Activated effector memory CD4-positive, alpha-beta T cell treated with Interleukin-2 at 50 U/mL for 16 hours (primary cell): Measurements from ENCODE around the gene HMHB1.

Source experiments
- DNase-seq: peaks from one replicate; pipeline ENCODE4 v3.0.0-alpha.2; 2020

Gene HMHB1

GRCh38 chr5:143812085-143812705 is at the start of gene HMHB1:
Gene HMHB1 (plus strand): TSS chr5:143812161.
- no peak for DNase-seq

DNA sequence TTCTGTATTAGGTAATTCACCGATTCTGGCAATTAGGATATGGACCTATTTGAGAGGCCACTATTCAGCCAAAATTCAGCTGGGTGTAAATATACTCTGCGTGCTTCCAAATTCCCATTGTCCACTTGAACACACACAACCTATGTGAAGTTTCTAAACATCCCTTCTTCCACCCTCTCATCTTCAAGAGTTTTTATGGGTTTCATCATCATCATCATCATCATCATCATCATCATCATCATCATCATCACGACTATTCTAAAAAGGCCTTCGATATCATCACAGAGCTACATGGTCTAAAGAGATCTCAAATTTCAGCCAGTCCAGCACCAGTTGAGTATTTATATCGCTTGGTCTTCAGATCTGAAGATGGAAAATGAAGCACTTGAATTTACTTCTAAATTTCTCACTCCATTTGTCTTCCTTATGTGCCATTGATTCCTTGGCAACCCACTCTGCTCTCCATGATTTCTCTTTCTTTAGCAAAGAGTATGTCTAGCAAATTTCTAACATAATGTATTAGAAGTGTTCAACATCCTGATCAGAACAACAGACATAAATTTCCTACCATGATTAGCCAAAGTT is 49.2 kb upstream of the HMHB1 start:
- no peak for DNase-seq

GRCh38 chr5:143767162-143767561 is 44.8 kb upstream of the HMHB1 start:
- no peak for DNase-seq

- no peak for DNase-seq
Measured at GRCh38 chr5:143769026-143769786, 42.8 kb upstream of the HMHB1 start.

- no peak for DNase-seq
Measured at GRCh38 chr5:143770450-143770849, 41.5 kb upstream of the HMHB1 start.

DNA sequence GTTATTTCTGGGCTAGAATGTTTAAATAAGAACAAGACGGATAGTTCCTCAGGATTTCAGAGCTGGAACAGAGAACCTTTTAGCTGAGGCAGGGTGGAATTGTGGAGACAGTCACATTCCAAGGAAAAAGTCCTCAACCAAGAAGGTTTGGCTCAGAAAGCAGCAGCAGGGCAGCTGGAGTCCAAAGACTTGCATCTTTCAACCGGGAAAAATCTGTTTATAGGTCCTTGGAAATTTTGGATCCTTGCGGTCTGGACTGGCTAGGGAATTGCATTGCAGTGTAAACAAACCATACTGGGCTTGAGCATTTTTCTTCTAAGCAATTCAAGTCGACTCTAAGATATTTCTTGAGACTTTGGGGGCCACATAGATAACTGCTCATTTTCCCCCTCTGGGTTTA is 40.8 kb upstream of the HMHB1 start:
- no peak for DNase-seq

DNA sequence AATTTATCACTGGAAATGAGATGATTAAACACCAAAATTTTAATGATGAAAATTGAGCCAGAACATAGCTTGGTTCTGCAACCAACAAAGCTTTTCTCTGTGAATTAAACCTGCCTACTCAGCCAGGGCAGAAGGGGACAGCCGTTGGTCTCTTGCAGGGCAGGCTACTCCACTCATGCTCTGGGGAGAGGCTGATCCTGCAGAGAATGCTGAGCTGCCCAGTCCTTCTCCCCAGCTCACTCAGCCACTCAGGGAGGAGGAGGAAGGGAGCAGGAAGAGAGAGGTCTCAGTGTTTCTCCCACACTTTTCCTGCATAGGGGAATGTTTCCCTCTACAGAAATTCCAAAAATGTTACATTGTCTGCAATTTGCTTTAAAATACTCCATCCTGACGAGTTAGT is 40.4 kb upstream of the HMHB1 start:
- no peak for DNase-seq

GRCh38 chr5:143772621-143773020 is 39.3 kb upstream of the HMHB1 start:
- no peak for DNase-seq

DNA sequence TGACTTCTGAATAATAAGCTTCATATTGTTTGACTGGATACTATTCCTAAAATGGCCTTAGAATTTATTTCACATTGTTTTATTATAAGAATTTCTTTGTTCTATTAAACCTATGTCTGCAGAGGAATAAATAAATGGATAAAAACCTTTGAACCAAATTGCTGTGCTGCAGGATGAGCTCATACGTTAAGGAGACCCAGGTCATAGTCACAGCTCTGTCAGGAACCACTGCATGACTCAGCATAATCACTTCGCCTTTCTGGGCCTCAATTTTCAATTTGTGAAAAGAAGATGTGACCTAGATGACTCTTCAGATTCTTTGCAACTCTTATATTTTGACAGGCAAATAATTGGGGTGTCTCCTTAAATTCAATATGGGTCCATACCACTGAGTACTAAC is 36.7 kb upstream of the HMHB1 start:
- no peak for DNase-seq

GRCh38 chr5:143776951-143777350 is 35.0 kb upstream of the HMHB1 start:
- DNase-seq, result no peak

GRCh38 chr5:143779506-143779905 is 32.5 kb upstream of the HMHB1 start:
- DNase-seq, result no peak

- no peak for DNase-seq
Measured at GRCh38 chr5:143781993-143782520, 29.9 kb upstream of the HMHB1 start.

- DNase-seq, result no peak
Measured at GRCh38 chr5:143782588-143783386, 29.2 kb upstream of the HMHB1 start.

DNA sequence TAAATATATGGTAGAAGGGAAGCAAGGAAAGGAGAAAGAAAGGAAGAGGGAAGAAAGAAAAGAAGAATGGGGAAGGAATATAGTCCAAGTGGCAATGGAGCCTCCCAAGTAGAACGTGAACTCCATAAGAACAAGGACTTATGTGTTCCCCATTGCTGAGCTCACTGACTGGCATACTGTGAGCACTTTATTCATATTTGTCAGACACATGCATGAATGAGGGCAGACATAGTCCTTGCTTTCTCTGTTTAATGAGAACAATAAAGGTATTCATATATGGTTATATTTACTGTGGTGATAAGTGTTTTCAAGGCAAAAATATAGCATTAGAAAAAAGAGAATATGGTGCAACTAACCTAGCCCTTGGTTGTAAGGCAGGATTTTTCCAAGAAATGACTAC is 23.6 kb upstream of the HMHB1 start:
- DNase-seq, result no peak

GRCh38 chr5:143790457-143791112 is 21.4 kb upstream of the HMHB1 start:
- no peak for DNase-seq

- no peak for DNase-seq
Measured at GRCh38 chr5:143791848-143792731, 19.9 kb upstream of the HMHB1 start.

- no peak for DNase-seq
Measured at GRCh38 chr5:143793249-143793648, 18.7 kb upstream of the HMHB1 start.

- no peak for DNase-seq
Measured at GRCh38 chr5:143796125-143796524, 15.8 kb upstream of the HMHB1 start.

DNA sequence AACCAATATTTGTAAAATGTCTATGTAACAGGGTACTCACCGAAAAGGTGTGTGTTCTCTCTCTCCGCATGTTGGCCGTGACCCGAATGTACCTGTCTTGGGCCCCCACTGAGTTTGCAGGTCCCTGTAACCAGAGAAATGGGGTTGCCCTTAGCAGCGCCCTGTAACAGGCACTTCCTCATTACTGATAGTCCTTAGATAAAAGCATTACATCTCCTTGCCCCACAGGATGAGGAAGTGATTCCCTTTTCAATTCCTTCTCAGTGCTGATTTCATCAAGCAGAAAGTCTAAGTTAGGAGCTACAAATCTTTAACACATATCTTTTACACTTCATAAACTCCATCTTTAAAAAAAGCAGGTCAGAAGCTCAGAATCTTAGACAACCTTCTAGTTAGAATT is 15.2 kb upstream of the HMHB1 start:
- DNase-seq, result no peak

GRCh38 chr5:143800715-143801114 is 11.2 kb upstream of the HMHB1 start:
- no peak for DNase-seq

- no peak for DNase-seq
Measured at GRCh38 chr5:143801252-143801939, 10.6 kb upstream of the HMHB1 start.
